HG03457 (cell line): ENCODE measurements around the gene PGGT1B.

Source experiments
- ATAC-seq: cut with Tn5 transposase; IDR thresholded peaks from one replicate; pipeline ENCODE4 v1.9.1; 2021; ENCODE audit warnings: moderate number of reproducible peaks; ENCODE audit not compliant: unreplicated experiment

The PGGT1B gene

GRCh38 chr5:115262321-115263077, at the start of gene PGGT1B:
TSS of gene PGGT1B (minus strand) at chr5:115262877. CDS start at chr5:115262851, 26 bp downstream.
- ATAC-seq, result peak; percentile 90

GRCh38 chr5:115309751-115310370, 47.2 kb upstream of the PGGT1B start:
- no peak for ATAC-seq

- no peak for ATAC-seq
Observed at GRCh38 chr5:115308815-115309214, 46.1 kb upstream of the PGGT1B start.

- no peak for ATAC-seq
Observed at GRCh38 chr5:115306011-115306536, 43.4 kb upstream of the PGGT1B start.

GRCh38 chr5:115304496-115304895, 41.8 kb upstream of the PGGT1B start:
- ATAC-seq, result no peak

- ATAC-seq, result no peak
Observed at GRCh38 chr5:115298811-115299210, 36.1 kb upstream of the PGGT1B start.

GRCh38 chr5:115297031-115297430, 34.4 kb upstream of the PGGT1B start:
- ATAC-seq, result no peak

- ATAC-seq, result peak; percentile 70
Observed at GRCh38 chr5:115296124-115297022, 33.7 kb upstream of the PGGT1B start, which contains the start of gene CCDC112. TSS of gene CCDC112 (minus strand) at chr5:115296654. CDS start at chr5:115296543, 111 bp downstream.

- ATAC-seq, result peak; percentile 7
Observed at GRCh38 chr5:115295777-115296123, 33.1 kb upstream of the PGGT1B start.

GRCh38 chr5:115291397-115291796, 28.7 kb upstream of the PGGT1B start:
- no peak for ATAC-seq

- no peak for ATAC-seq
Observed at GRCh38 chr5:115289104-115289503, 26.4 kb upstream of the PGGT1B start.

GRCh38 chr5:115284021-115284420, 21.3 kb upstream of the PGGT1B start:
- no peak for ATAC-seq

- ATAC-seq, result no peak
Observed at GRCh38 chr5:115282131-115282530, 19.5 kb upstream of the PGGT1B start.

- no peak for ATAC-seq
Observed at GRCh38 chr5:115274584-115274983, 11.9 kb upstream of the PGGT1B start.

GRCh38 chr5:115272297-115272958, 9.8 kb upstream of the PGGT1B start:
- no peak for ATAC-seq

GRCh38 chr5:115271295-115272050, 8.8 kb upstream of the PGGT1B start:
- ATAC-seq, result no peak

- ATAC-seq, result no peak
Observed at GRCh38 chr5:115267617-115268016, 4.9 kb upstream of the PGGT1B start.

GRCh38 chr5:115265220-115265619, 2.5 kb upstream of the PGGT1B start:
- no peak for ATAC-seq

GRCh38 chr5:115264786-115265185, 2.1 kb upstream of the PGGT1B start:
- ATAC-seq, result no peak

- ATAC-seq, result no peak
Observed at GRCh38 chr5:115263078-115263380, 352 bp upstream of the PGGT1B start.
